Common myeloid progenitor, CD34-positive (primary cell): ENCODE results near the gene DIPK1B.
"Not testable (repeated sequence)": the region's sequence is repeated elsewhere in the genome, so short reads cannot be mapped to it uniquely, and the experiment has no call there.

Experiments used
- CTCF ChIA-PET: fragments of 350-600 bp; sonication (Branson Sonifier 250); formaldehyde crosslinking; loops from one replicate; lab custom pipeline; 2021; ENCODE audit warnings: antibody characterized with exemption; lab: Charles Lee
- POLR2A ChIA-PET: fragments of 350-600 bp; sonication (Branson Sonifier 250); formaldehyde crosslinking; loops from one replicate; lab custom pipeline; 2021; ENCODE audit warnings: antibody characterized with exemption; lab: Charles Lee
- DNase-seq, 3 donors: peaks; one replicate each; pipeline versions ENCODE4 v3.0.0 to v3.0.0-alpha.2; 2013
- H3K27ac ChIP-seq, 2 experiments: 1 replicate in 1 of 2; 2 replicates in 1 of 2; pipeline ENCODE4 v1.7.0; 2013; ENCODE audit warnings: inconsistent platforms in 2 of 2, low read length in 2 of 2, mild to moderate bottlenecking in 2 of 2, low read depth in 1 of 2, moderate library complexity in 1 of 2; ENCODE audit not compliant: severe bottlenecking in 2 of 2, insufficient read depth in 1 of 2, poor library complexity in 1 of 2
- H3K27me3 ChIP-seq, 5 experiments: replicated peaks in 2 of 5; 1 replicate in 3 of 5; 2 replicates in 2 of 5; pipeline versions ENCODE4 v1.6.1 to v1.7.0; 2013; ENCODE audit warnings: low read length in 4 of 5, mild to moderate bottlenecking in 2 of 5, moderate library complexity in 2 of 5, inconsistent platforms in 1 of 5; ENCODE audit not compliant: insufficient read depth in 5 of 5, control insufficient read depth in 4 of 5
- H3K36me3 ChIP-seq, 4 experiments: 1 replicate in 2 of 4; 2 replicates in 2 of 4; pipeline versions ENCODE4 v1.6.1 to v1.7.0; 2013; ENCODE audit warnings: low read length in 3 of 4, control low read depth in 1 of 4, mild to moderate bottlenecking in 1 of 4; ENCODE audit not compliant: control insufficient read depth in 4 of 4, insufficient read depth in 4 of 4
- H3K4me1 ChIP-seq, 4 experiments: 1 replicate in 3 of 4; 2 replicates in 1 of 4; pipeline versions ENCODE4 v1.6.1 to v1.7.1; 2013; ENCODE audit warnings: low read length in 3 of 4, mild to moderate bottlenecking in 3 of 4, control low read depth in 1 of 4, inconsistent platforms in 1 of 4, moderate library complexity in 1 of 4; ENCODE audit not compliant: control insufficient read depth in 4 of 4, insufficient read depth in 4 of 4; ENCODE audit errors: control extremely low read depth in 1 of 4
- H3K4me3 ChIP-seq, 7 experiments: 1 replicate in 4 of 7; 2 replicates in 3 of 7; pipeline versions ENCODE4 v1.5.1 to v1.7.0; 2013; ENCODE audit warnings: mild to moderate bottlenecking in 7 of 7, low read length in 6 of 7, moderate library complexity in 6 of 7, inconsistent platforms in 2 of 7, low read depth in 2 of 7, control low read depth in 1 of 7; ENCODE audit not compliant: insufficient read depth in 4 of 7, control insufficient read depth in 1 of 7; ENCODE audit errors: extremely low read depth in 1 of 7
- H3K9me3 ChIP-seq, 5 experiments: 1 replicate in 4 of 5; 2 replicates in 1 of 5; pipeline versions ENCODE4 v1.6.1 to v1.7.1; 2013; ENCODE audit warnings: low read length in 4 of 5, mild to moderate bottlenecking in 2 of 5, inconsistent platforms in 1 of 5, low read depth in 1 of 5, moderate library complexity in 1 of 5; ENCODE audit not compliant: control insufficient read depth in 4 of 5, insufficient read depth in 2 of 5; ENCODE audit errors: control extremely low read depth in 1 of 5
- WGBS: methylation state at CpG from one replicate; pipeline ENCODE4 v1.1.5; 2013; ENCODE audit not compliant: insufficient coverage; 5-methylcytosine and 5-hydroxymethylcytosine counted together

Gene DIPK1B

GRCh38 chr9:136757751-136758140 lies 45.4 kb downstream of the DIPK1B start:
- Histone ChIP-seq H3K9me3 (peaks cover 0 to 15% (median 0%) of the 10 kb centered on the region in 5 experiments), H3K4me1 (peaks cover 0 to 17% (median 8%) of the 10 kb centered on the region in 4 experiments), H3K27ac (no peak overlapping the region), H3K36me3 (no peaks in the 10 kb centered on the region), H3K4me3 (no peak overlapping the region), H3K27me3 (no peaks in the 10 kb centered on the region)
- ChIA-PET POLR2A (no interaction called here), CTCF (interaction anchor here (0.7 to 4.7 kb wide), 8 partner anchors 8 to 128 kb away, joined by 3 to 22 read pairs (median 4); no protein-coding TSS in a partner anchor)
- 91% methylated on average over 20 of the region's 20 CpGs for WGBS
- no peak for DNase-seq

GRCh38 chr9:136759001-136759400 lies 46.6 kb downstream of the DIPK1B start:
- ChIA-PET CTCF (interaction anchor here (1.3 to 4.7 kb wide), 6 partner anchors 8 to 32 kb away, joined by 3 to 22 read pairs (median 8); no protein-coding TSS in a partner anchor), POLR2A (no interaction called here)
- H3K4me1 ChIP-seq, result peaks cover 0 to 23% (median 13%) of the 10 kb centered on the region in 4 experiments
- no peak overlapping the region for H3K27ac ChIP-seq
- peaks cover 0 to 10% (median 0%) of the 10 kb centered on the region in 5 experiments for H3K9me3 ChIP-seq
- H3K36me3 ChIP-seq, result no peaks in the 10 kb centered on the region
- no peak overlapping the region for H3K4me3 ChIP-seq
- WGBS, result 86% methylated on average over 8 of the region's 9 CpGs
- no peaks in the 10 kb centered on the region for H3K27me3 ChIP-seq
- DNase-seq, result no peak

- H3K4me3 ChIP-seq, result no peak overlapping the region
- CTCF ChIA-PET, result interaction anchor here (0.7 to 4.7 kb wide), 7 partner anchors 10 to 31 kb away, joined by 3 to 22 read pairs (median 6); no protein-coding TSS in a partner anchor
- H3K27ac ChIP-seq, result no peak overlapping the region
- no peak for DNase-seq
- 97% methylated on average over 24 of the region's 27 CpGs for WGBS
- no peaks in the 10 kb centered on the region for H3K36me3 ChIP-seq
- no peaks in the 10 kb centered on the region for H3K27me3 ChIP-seq
- POLR2A ChIA-PET, result interaction anchor here (0.6 kb wide), 2 partner anchors 12 to 40 kb away, joined by 5 to 13 read pairs; no protein-coding TSS in a partner anchor
- H3K4me1 ChIP-seq, result peaks cover 0 to 17% (median 9%) of the 10 kb centered on the region in 4 experiments
- H3K9me3 ChIP-seq, result peaks cover 0 to 10% (median 0%) of the 10 kb centered on the region in 5 experiments
Measured at GRCh38 chr9:136759436-136760325, 47.3 kb downstream of the DIPK1B start.

GRCh38 chr9:136760424-136760823 lies 48.1 kb downstream of the DIPK1B start:
- POLR2A ChIA-PET, result no interaction called here

GRCh38 chr9:136760834-136761544 lies 48.6 kb downstream of the DIPK1B start:
- POLR2A ChIA-PET, H3K9me3 ChIP-seq, H3K27me3 ChIP-seq, H3K36me3 ChIP-seq, H3K4me3 ChIP-seq, H3K27ac ChIP-seq, H3K4me1 ChIP-seq: not testable (repeated sequence)
- WGBS, result 56% methylated on average over 17 of the region's 22 CpGs
- DNase-seq, result peak; percentile 71 to 74 (median 72)
- CTCF ChIA-PET, result interaction anchor here (1.1 to 4.7 kb wide), 8 partner anchors 12 to 32 kb away, joined by 3 to 22 read pairs (median 5); no protein-coding TSS in a partner anchor

More at GRCh38 chr9:136760424-136760823, 48.1 kb downstream of the DIPK1B start:
- Histone ChIP-seq H3K36me3 (no peaks in the 10 kb centered on the region), H3K9me3 (peaks cover 0 to 9% (median 0%) of the 10 kb centered on the region in 5 experiments), H3K4me3 (no peak overlapping the region), H3K27me3 (no peaks in the 10 kb centered on the region), H3K27ac (no peak overlapping the region), H3K4me1 (peaks cover 0 to 9% (median 5%) of the 10 kb centered on the region in 4 experiments)
- DNase-seq, result no peak
- 89% methylated on average over 24 of the region's 25 CpGs for WGBS
- CTCF ChIA-PET, result interaction anchor here (0.7 to 4.7 kb wide), 9 partner anchors 9 to 31 kb away, joined by 3 to 22 read pairs (median 5); no protein-coding TSS in a partner anchor

- DNase-seq, result no peak
- Histone ChIP-seq H3K4me1 (peaks cover 0 to 8% (median 5%) of the 10 kb centered on the region in 4 experiments), H3K27me3 (no peaks in the 10 kb centered on the region), H3K9me3 (no peaks in the 10 kb centered on the region), H3K4me3 (no peak overlapping the region), H3K27ac (no peak overlapping the region), H3K36me3 (no peaks in the 10 kb centered on the region)
- CTCF ChIA-PET, result interaction anchor here (1.1 to 4.7 kb wide), 7 partner anchors 12 to 32 kb away, joined by 3 to 22 read pairs (median 4); no protein-coding TSS in a partner anchor
- POLR2A ChIA-PET, result no interaction called here
- WGBS, result 94% methylated on average over 13 of the region's 13 CpGs
Measured at GRCh38 chr9:136761545-136761981, 49.2 kb downstream of the DIPK1B start.
